GM19372 (cell line): ENCODE measurements around the gene TMPRSS12.
"Not testable (repeated sequence)": the region's sequence is repeated elsewhere in the genome, so short reads cannot be mapped to it uniquely, and the experiment has no call there.

Experiments used
- ATAC-seq: cut with Tn5 transposase; IDR thresholded peaks from one replicate; pipeline ENCODE4 v1.9.1; 2021; ENCODE audit warnings: mild to moderate bottlenecking, low read depth, moderate library complexity; ENCODE audit not compliant: unreplicated experiment

TMPRSS12 gene

DNA sequence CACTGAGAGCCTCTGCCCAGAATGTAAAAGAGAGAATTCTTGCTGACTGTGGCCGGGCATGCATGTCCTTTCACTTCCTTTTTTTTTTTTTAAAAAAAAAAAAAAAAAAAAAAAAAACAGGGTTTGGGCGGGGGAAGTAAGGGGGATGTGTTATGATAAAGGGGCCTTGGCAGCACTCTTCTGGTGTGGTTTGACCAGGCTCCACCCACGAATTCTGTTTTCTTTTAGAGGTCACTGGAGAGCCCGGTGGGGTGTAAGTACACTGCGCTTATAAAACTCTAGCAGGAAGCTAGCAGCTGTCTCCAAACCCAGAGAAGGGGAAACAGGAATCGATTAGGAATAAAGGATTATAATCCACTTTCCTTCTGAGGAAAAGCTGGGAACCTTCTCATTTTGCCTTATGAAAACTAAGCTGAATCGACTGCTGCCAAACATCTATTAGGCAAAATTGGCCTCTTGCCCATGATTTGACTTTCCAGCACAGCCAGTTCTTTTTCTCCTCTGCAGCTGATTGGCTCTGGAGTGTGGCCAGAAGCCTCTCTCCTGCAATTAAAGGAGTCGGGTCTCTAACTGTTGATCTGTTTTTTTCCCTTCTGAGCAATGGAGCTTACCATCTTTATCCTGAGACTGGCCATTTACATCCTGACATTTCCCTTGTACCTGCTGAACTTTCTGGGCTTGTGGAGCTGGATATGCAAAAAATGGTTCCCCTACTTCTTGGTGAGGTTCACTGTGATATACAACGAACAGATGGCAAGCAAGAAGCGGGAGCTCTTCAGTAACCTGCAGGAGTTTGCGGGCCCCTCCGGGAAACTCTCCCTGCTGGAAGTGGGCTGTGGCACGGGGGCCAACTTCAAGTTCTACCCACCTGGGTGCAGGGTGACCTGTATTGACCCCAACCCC is 82.0 kb downstream of the TMPRSS12 start:
- peak; percentile 93 for ATAC-seq

DNA sequence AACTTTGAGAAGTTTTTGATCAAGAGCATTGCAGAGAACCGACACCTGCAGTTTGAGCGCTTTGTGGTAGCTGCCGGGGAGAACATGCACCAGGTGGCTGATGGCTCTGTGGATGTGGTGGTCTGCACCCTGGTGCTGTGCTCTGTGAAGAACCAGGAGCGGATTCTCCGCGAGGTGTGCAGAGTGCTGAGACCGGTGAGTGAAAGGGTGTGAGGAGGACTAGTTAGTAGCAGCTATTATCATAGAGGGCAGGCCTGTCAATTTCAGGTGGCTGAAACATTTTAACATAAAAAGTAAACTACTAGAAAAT is 82.6 kb downstream of the TMPRSS12 start:
- ATAC-seq: no peak

DNA sequence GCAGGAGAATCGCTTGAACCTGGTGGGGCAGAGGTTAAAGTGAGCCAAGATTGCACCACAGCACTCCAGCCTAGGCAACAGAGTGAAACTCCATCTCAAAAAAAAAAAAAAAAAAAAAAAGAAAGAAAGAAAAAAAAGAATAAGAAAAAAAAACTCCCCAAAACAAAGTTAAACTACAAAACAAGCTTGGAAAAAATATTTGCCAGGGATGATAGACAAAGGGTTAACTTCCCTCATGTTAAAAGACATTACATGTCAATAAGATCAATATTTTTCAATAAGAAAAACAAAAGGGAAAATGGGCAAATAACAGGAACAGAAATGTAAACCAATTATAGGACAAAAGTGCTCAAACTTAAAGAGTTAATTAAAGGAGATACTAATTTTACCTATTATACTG is 83.2 kb downstream of the TMPRSS12 start:
- no peak for ATAC-seq

DNA sequence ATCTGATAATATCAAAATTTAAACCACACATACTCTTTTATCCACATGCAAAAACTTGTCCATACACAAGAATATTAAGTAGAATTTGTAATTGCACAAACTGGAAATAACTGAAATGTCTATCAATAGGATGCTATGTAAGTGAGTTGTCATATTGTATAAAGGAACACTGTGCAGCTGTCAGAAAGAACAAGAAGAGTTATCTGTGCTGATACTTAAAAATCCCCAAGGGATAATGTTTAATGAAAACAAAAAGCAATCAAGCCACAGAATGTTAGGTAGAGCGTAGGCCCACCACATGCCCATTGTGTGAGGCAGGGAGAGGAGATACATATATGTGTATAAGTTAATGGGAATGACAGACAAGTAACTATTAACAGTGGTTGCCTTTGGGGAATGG is 83.7 kb downstream of the TMPRSS12 start:
- no peak for ATAC-seq

DNA sequence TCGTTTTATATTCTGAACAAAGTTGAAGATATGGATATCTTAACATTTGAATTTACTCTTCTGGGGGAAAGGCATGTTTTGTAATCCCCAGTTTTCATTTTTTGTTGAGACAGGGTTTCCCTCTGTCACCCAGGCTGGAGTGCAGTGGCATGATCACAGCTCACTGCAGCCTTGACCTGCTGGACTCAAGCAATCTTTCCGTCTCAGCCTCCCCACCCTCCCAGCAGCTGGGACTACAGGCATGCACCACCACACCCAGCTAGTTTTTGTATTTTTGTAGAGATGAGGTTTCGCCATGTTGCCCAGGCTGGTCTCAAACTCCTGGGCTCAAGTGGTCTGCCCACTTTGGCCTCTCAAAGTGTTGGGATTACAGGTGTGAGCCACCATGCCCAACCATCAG is 84.2 kb downstream of the TMPRSS12 start:
- not testable (repeated sequence) for ATAC-seq

DNA sequence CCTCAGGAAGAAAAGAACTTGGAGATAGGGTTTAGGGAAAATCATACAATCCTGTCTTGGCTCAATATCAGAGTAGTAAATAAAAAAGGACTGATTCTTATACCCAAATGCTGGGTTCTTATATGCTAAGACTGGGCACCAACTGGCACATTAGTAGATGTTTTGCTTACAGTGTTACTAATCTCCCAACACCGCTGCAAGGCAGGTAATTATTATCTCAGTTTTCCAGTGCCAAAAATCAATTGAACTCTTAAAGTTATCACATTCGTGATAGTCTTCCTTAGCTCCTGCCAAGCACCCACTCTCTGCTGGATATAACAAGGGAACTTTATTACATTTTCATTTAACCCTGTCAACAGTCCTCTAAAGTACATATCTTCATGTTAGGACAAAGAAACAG is 84.6 kb downstream of the TMPRSS12 start:
- ATAC-seq: no peak

DNA sequence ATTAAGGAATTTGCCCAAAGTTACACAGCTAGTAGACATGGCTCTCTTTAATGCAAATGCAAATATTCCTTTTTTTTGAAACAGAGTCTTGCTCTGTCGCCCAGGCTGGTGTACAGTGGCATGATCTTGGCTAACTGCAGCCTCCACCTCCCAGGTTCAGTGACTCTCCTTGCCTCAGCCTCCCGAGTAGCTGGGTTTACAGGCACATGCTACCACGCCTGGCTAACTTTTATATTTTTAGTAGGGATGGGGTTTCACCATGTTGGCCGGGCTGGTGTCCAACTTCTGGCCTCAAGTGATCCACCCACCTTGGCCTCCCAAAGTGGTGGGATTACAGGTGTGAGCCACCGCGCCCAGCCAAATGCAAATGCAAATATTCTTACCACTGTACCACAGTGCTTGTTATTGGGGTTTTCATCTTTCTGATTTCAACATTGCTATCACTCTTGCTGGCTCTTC is 85.1 kb downstream of the TMPRSS12 start:
- no peak for ATAC-seq

DNA sequence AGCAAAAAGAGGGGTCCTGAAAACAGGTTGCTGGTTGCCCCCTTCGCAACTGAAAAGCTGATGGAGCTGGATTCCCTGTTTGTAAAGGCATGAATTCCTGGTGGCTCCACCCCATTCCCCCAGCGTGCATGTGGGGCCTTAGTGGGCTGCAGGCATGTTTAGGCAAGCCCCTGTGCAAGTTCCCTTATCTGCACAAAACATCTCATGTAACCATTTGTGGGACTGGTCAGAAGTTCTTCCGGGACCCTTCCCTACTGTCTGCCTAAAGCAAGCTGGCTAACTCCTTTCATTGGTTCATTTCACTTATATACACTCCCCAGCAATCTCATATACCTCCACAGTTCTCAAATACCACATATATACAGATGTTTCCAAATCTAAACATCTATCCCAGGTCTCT is 85.7 kb downstream of the TMPRSS12 start:
- no peak for ATAC-seq

DNA sequence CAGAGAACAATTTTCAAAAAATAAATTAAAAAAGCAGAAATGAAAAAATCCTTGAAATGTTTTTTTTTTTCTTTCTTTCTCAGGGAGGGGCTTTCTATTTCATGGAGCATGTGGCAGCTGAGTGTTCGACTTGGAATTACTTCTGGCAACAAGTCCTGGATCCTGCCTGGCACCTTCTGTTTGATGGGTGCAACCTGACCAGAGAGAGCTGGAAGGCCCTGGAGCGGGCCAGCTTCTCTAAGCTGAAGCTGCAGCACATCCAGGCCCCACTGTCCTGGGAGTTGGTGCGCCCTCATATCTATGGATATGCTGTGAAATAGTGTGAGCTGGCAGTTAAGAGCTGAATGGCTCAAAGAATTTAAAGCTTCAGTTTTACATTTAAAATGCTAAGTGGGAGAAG is 87.1 kb downstream of the TMPRSS12 start:
- no peak for ATAC-seq

DNA sequence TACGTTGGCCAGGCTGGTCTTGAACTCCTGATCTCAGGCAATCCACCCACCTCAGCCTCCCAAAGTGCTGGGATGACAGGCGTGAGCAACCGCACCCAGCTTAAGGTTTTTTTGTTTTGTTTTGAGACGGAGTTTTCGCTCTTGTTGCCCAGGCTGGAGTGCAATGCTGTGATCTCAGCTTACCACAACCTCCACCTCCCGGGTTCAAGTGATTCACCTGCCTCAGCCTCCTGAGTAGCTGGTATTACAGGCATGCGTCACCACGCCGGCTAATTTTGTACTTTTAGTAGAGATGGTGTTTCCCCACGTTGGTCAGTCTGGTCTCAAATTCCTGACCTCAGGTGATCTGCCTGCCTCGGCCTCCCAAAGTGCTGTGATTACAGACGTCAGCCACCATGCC is 87.8 kb downstream of the TMPRSS12 start:
- ATAC-seq: not testable (repeated sequence)

DNA sequence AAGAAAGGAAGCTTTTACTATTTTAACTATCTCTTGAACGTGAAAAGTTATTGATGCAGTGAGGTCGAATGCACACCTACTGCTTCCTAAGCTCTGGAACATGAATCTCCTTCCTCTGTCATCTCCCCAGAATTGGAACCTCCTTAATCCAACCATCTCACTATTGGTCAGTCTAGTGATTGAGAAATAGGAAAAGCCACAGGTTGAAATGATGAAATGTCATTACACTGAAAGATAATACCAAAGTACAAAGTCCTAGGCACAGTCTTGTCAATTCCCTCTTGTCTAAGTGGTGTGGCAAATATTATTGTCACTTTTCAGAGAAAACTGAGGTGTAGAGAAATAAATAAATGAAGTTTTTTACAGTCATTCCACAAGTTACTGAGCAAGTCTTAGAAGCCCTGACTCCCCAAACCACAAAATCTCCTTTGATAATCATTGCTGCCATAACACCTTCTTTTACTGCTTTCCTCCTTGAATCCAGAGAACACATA is 90.1 kb downstream of the TMPRSS12 start:
- no peak for ATAC-seq

DNA sequence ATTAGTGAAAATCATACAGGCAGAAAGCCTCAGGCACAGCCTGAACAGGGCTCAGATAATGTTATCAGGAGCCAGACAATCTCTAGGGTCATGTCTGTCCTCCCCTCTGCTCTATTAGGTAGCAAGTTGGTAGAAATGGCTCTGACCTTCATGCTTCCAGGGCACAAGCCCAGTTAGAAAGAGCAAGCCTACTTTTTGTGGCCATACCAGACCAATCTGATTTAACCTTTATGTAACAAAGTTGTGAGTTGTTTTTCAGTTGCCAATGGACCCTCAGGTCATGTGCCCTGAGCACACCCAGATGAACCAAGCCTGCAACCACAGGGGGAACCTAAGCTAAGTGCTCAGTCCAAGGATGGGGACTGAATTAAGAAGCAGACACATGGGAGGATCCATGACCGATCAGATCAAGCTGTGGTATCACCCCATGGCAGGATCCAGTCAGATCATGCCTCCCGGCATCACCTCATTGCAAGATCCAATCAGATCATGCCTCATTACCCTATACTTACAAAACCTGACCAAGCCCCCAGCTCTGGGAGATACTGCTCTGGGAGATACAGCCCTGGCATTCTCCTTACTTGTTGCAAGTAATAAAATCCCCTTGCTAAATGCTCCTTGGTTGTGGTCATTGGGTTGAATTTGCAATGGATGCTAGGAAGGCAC is 90.9 kb downstream of the TMPRSS12 start:
- no peak for ATAC-seq

DNA sequence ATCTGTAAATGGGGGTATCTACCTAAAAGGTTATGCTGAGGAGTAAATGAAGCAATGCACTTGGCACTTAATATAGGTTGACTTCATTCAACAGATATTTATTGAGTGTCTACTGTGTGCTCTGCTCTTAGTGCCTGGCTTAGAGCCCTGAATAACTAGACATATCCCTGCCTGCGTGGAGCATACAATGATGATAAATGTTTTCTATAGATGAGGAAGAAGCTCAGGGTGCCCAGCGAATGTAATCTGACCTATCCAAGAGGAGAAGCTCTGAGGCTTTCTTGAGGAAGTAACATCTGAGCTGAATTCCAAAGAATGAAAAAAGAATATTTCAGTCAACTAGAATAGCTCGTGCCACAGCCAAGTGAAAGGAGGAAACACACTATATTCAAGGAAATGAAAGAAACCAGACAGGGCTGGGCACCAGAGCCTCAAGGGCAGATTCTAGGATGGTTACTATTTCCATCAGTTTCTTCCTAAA is 91.7 kb downstream of the TMPRSS12 start:
- no peak for ATAC-seq

DNA sequence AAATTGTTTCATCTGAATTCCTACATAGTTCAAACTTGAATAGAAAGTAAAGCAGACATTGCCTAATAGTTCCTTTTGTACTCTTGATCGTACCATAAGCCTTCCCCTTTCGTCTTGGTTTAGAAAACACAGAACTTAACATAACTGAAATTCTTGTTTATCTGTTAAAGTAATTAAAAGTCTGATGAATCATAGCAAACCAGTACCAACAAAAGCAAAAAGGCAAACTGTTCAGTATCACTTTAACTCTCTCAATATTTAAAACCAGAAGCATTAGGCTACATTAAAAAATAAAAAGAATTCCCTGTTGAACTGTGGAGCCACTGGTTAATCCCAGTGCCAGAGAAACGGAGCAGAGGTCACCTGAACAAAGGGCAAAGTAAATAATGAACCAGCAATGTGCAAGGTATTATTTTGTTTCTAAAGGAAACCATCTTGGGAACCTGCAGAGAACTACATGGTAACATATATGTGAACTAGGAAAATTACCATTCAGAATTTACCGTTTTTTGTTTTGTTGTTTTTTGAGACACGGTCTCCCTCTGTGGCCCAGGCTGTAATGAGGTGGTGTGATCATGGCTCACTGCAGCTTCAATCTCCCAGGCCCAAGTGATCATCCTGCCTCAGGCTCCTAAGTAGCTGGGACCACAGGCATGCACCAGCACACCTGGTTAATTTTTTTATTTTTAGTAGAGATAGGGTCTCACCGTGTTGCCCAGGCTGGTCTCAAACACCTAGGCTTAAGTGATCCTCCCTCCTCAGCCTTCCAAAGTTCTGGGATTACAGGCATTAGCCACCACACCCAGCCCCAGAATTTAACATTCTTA is 92.5 kb downstream of the TMPRSS12 start:
- no peak for ATAC-seq

DNA sequence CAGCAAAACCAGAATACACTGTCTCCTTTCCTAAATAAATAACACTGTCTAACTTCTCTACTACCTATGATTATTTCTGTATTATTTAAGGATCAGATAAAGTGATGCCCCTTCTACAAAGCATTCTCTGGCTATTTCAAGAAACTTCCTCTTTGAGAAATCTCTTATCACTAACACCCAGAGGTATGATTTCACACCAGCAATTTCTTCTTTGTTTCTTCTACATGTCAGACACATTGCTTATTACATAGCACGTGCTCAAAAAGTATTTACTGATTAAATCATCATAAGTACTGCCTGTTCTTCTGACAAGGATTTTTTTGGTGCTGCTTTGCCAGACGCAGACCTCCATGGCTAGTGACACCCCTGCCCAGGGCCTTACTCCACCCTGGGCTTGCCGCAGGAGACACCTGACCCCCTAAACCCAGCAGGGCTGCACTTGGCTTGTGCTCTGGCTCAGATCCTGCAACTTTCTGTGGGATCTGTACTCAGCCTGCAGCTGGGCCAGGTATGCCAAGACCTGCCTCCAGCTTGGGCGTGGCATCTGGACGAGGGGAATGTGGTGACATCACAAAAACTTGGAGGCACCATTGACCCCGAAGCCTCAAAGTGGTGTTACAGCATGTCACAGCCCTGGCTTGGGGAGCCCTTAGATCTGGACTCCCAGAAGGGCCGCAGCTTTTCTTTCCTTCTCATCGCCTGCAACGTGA is 94.2 kb downstream of the TMPRSS12 start:
- no peak for ATAC-seq
